ENCODE measurements around the gene GPR35.

GRCh38 chr2:240595381-240596079 is 29.8 kb upstream of the GPR35 start:
- TF ChIP-seq CTCF (IDR thresholded peaks at IDR 0.05; ENCODE audit: low read length) (peak; percentile 58), EZH2 (IDR thresholded peaks at IDR 0.05; ENCODE audit: borderline replicate concordance, low read length) (no peak)
